Spleen (tissue), 11 donors: ENCODE results near the gene NAGPA. TPM values are rescaled to one million over a fixed set of nuclear protein-coding genes. Genes with fewer than 3 reads are reported as not detected.

Experiments
- DNase-seq: peaks from one replicate; pipeline ENCODE4 v3.0.0-alpha.2; 2020
- H3K27ac ChIP-seq, 8 donors: fragments of 200-600 bp; sonication (generic) in 7 of 8; 1 replicate in 4 of 8; 2 replicates in 4 of 8; pipeline versions ENCODE4 v1.5.0 to v1.8.0; 2016 to 2021; ENCODE audit warnings: inconsistent platforms in 4 of 8, mild to moderate bottlenecking in 4 of 8, moderate library complexity in 1 of 8
- H3K27me3 ChIP-seq, 7 donors: fragments of 200-600 bp; sonication (generic) in 6 of 7; replicated peaks in 1 of 7; 1 replicate in 4 of 7; 2 replicates in 3 of 7; pipeline versions ENCODE4 v1.5.0 to v1.8.0; 2016 to 2021; ENCODE audit warnings: inconsistent platforms in 3 of 7, mild to moderate bottlenecking in 1 of 7
- H3K36me3 ChIP-seq, 6 donors: fragments of 200-600 bp; sonication (generic) in 5 of 6; 1 replicate in 4 of 6; 2 replicates in 2 of 6; pipeline versions ENCODE4 v1.5.0 to v1.8.0; 2016 to 2021; ENCODE audit warnings: inconsistent platforms in 2 of 6
- H3K4me1 ChIP-seq, 6 donors: fragments of 200-600 bp; sonication (generic) in 5 of 6; 1 replicate in 3 of 6; 2 replicates in 3 of 6; pipeline versions ENCODE4 v1.5.0 to v1.8.0; 2016 to 2021; ENCODE audit warnings: inconsistent platforms in 3 of 6
- H3K4me3 ChIP-seq, 8 donors: fragments of 200-600 bp; sonication (generic) in 7 of 8; 1 replicate in 4 of 8; 2 replicates in 4 of 8; pipeline versions ENCODE4 v1.5.0 to v1.8.0; 2016 to 2021; ENCODE audit warnings: inconsistent platforms in 4 of 8, mild to moderate bottlenecking in 4 of 8, moderate library complexity in 2 of 8
- H3K9me3 ChIP-seq, 8 donors: fragments of 200-600 bp; sonication (generic) in 7 of 8; 1 replicate in 4 of 8; 2 replicates in 4 of 8; pipeline versions ENCODE4 v1.5.0 to v1.8.0; 2016 to 2021; ENCODE audit warnings: inconsistent platforms in 4 of 8
- CTCF ChIP-seq, 11 experiments: fragments of 200-600 bp in 7 of 11; fragments of 450-650 bp in 4 of 11; sonication (generic) in 4 of 11; IDR thresholded peaks in 8 of 11; conservative IDR thresholded peaks in 3 of 11; 1 replicate in 7 of 11; 2 replicates in 4 of 11; pipeline versions ENCODE4 v1.4.0 to v1.8.0; 2016 to 2021; ENCODE audit warnings: antibody characterized with exemption in 11 of 11, inconsistent platforms in 4 of 11, mild to moderate bottlenecking in 1 of 11
- POLR2A ChIP-seq, 3 donors: fragments of 450-650 bp; IDR thresholded peaks; one replicate each; pipeline ENCODE4 v1.5.1; 2017; ENCODE audit warnings: antibody characterized with exemption in 3 of 3, mild to moderate bottlenecking in 1 of 3
- POLR2AphosphoS5 ChIP-seq, 3 donors: sonication (generic); formaldehyde crosslinking; IDR thresholded peaks; one replicate each; pipeline ENCODE4 v1.5.1; 2017; ENCODE audit warnings: antibody characterized with exemption in 3 of 3
- WGBS, 5 donors: extraction: QIAGEN DNeasy Blood & Tissue Kit in 3 of 5; methylation state at CpG; one replicate each; pipeline versions ENCODE4 v1.1.5 to v1.1.7; 2013 to 2018; 5-methylcytosine and 5-hydroxymethylcytosine counted together
- intact Hi-C: fragments of 100-400 bp; cut with DNase I; formaldehyde crosslinking; loops from one replicate; pipeline ENCODE4 v1.15.0; 2023; ENCODE audit warnings: low total_unique reads
- polyA plus RNA-seq, 3 donors: library from polyadenylated mRNA; stranded (reverse); fragments of 200-250 nt; gene quantifications; one replicate each; pipeline ENCODE4 v1.2.1, GENCODE V29; 2013
- total RNA-seq, 7 donors: library from RNA; depleted of rRNA in 3 of 7; stranded (reverse); fragments of >200 nt in 3 of 7; fragmentation: NEBNext Ultra II Directional in 4 of 7; extraction: Animal tissue kit (Norgen Biotek cat#: 25700) in 4 of 7; gene quantifications; one replicate each; pipeline versions ENCODE4 v1.1.0 to v1.2.1, GENCODE V29; 2016 to 2021
- donor health status: healthy with polysubstance abuse.
- donor health status: DM: no; HTN: no; CAD: no; lungs with moderate emphysema.
- donor health status: DM: no; HTN: no; CAD: no.
- donor health status: Bipolar disorder and iron deficiency.
- donor health status: healthy.
- donor health status: DM: no; HTN: no; CAD: no.
- donor health status: DM: yes; HTN: yes; CAD: no.

The NAGPA gene
- total and polyA plus RNA-seq, 10 donors = 11.8 to 41.8 (median 18.6) TPM

- WGBS, 5 donors = 17 to 21% (median 18%) methylated on average over 43 to 60 of the region's 60 CpGs
- Histone ChIP-seq H3K27me3 (peaks cover 5 to 86% (median 43%) of the 10 kb centered on the region in 7 donors), H3K4me1 (peaks cover 0 to 10% (median 0%) of the 10 kb centered on the region in 6 donors), H3K9me3 (peaks cover 0 to 31% (median 3%) of the 10 kb centered on the region in 8 donors), H3K4me3 (peak overlapping the region in 1 of 8 donors; percentile 32), H3K27ac (no peak overlapping the region), H3K36me3 (no peaks in the 10 kb centered on the region)
- no peak for TF ChIP-seq POLR2AphosphoS5 (IDR thresholded peaks at IDR 0.05)
- no peak for TF ChIP-seq CTCF (IDR thresholded peaks at IDR 0.05 in 8 of 11, conservative IDR thresholded peaks at IDR 0.05 in 3 of 11)
- no peak for TF ChIP-seq POLR2A (IDR thresholded peaks at IDR 0.05)
- intact Hi-C loops = no loop called here
- peak; percentile 48 for DNase-seq
These were observed 46.0 kb downstream of the NAGPA start for GRCh38 chr16:4987580-4988374.

- Histone ChIP-seq H3K27ac (no peak overlapping the region), H3K36me3 (no peaks in the 10 kb centered on the region), H3K27me3 (peaks cover 5 to 86% (median 43%) of the 10 kb centered on the region in 7 donors), H3K4me1 (peaks cover 0 to 10% (median 0%) of the 10 kb centered on the region in 6 donors), H3K9me3 (peaks cover 0 to 31% (median 3%) of the 10 kb centered on the region in 8 donors), H3K4me3 (no peak overlapping the region)
- DNase-seq = no peak
- TF ChIP-seq CTCF (IDR thresholded peaks at IDR 0.05 in 8 of 11, conservative IDR thresholded peaks at IDR 0.05 in 3 of 11) (no peak), POLR2A (IDR thresholded peaks at IDR 0.05) (no peak)
- intact Hi-C loops = no loop called here
- 3 to 13% (median 5%) methylated on average over 3 to 10 of the region's 10 CpGs for WGBS, 5 donors
These were observed 46.5 kb downstream of the NAGPA start for GRCh38 chr16:4987250-4987579.

- H3K27ac ChIP-seq = no peak overlapping the region
- WGBS, 5 donors = 70 to 76% (median 75%) methylated on average over 5 of the region's 5 CpGs
- no peaks in the 10 kb centered on the region for H3K36me3 ChIP-seq
- no peak for DNase-seq
- peaks cover 0 to 10% (median 0%) of the 10 kb centered on the region in 6 donors for H3K4me1 ChIP-seq
- H3K9me3 ChIP-seq = peaks cover 0 to 31% (median 3%) of the 10 kb centered on the region in 8 donors
- no peak overlapping the region for H3K4me3 ChIP-seq
- intact Hi-C loops = no loop called here
- TF ChIP-seq POLR2AphosphoS5 (IDR thresholded peaks at IDR 0.05) = no peak
- TF ChIP-seq POLR2A (IDR thresholded peaks at IDR 0.05) = no peak
- no peak for TF ChIP-seq CTCF (IDR thresholded peaks at IDR 0.05 in 8 of 11, conservative IDR thresholded peaks at IDR 0.05 in 3 of 11)
- H3K27me3 ChIP-seq = peaks cover 5 to 69% (median 34%) of the 10 kb centered on the region in 7 donors
These were observed 49.4 kb downstream of the NAGPA start for GRCh38 chr16:4984174-4984990.
